ENCODE results near the gene LRRC18. TPM values are rescaled to one million over a fixed set of nuclear protein-coding genes. Genes with fewer than 3 reads are reported as not detected.

Gene LRRC18
- total and polyA plus RNA-seq, 10 of the 15 experiments (the other 5 are each of a cell fraction or from before 2014, with no cell fraction given) = 0.16 to 0.47 (median 0.24) TPM; not detected in 6

- Histone ChIP-seq H3K9me3 (replicated peaks; ENCODE audit: control insufficient read depth, insufficient read depth, low read length) (no peaks in the 10 kb centered on the region), H3K9ac (ENCODE audit: control insufficient read depth, insufficient read depth, low read length) (no peak overlapping the region), H2AFZ (ENCODE audit: control insufficient read depth, low read depth, low read length) (no peak overlapping the region), H4K20me1 (ENCODE audit: control insufficient read depth, insufficient read depth) (no peaks in the 10 kb centered on the region), H3K4me3 (no peak overlapping the region), H3K27me3 (replicated peaks in 1 of 2; ENCODE audit: control insufficient read depth in 2 of 2, insufficient read depth in 2 of 2, low read length in 1 of 2) (no peaks in the 10 kb centered on the region), H3K4me1 (ENCODE audit: control insufficient read depth, insufficient read depth, low read length) (no peaks in the 10 kb centered on the region), H3K4me2 (ENCODE audit: control insufficient read depth, insufficient read depth) (no peak overlapping the region), H3K36me3 (ENCODE audit: control insufficient read depth in 2 of 2, insufficient read depth in 2 of 2, low read length in 1 of 2) (peaks cover 3 to 5% of the 10 kb centered on the region in 2 experiments), H3K27ac (ENCODE audit: control insufficient read depth, insufficient read depth) (no peak overlapping the region), H3K79me2 (ENCODE audit: control insufficient read depth, insufficient read depth, low read length) (no peaks in the 10 kb centered on the region)
- no TSS peak for BruUV-seq (replicated peaks)
- no peak for FAIRE-seq
- 72% methylated on average over 3 of the region's 3 CpGs for WGBS (ENCODE audit: insufficient coverage, insufficient replicate concordance, low lambda C conversion rate, missing lambda C conversion rate)
- no peak for DNase-seq (ENCODE audit: low read depth, low spot score)
- CTCF ChIA-PET = interaction anchor here (0.7 kb wide), 1 partner anchor 13 kb away, joined by 4 read pairs; no protein-coding TSS in a partner anchor
- POLR2A ChIA-PET = no interaction called here
- no peak for TF ChIP-seq SIX5 (IDR thresholded peaks at IDR 0.05; ENCODE audit: low read depth, low read length, severe bottlenecking)
- TF ChIP-seq RELB (IDR thresholded peaks at IDR 0.05; ENCODE audit: low read depth) = no peak
- TF ChIP-seq BHLHE40 (IDR thresholded peaks at IDR 0.05; ENCODE audit: borderline replicate concordance in 1 of 2, low read depth in 2 of 2, low read length in 1 of 2) = no peak
- no peak for TF ChIP-seq KAT2A (conservative IDR thresholded peaks at IDR 0.05; ENCODE audit: control insufficient read depth, low read depth, low read length)
- no peak for TF ChIP-seq CHD4 (IDR thresholded peaks at IDR 0.05)
- ATAC-seq = no peak
- intact Hi-C loops (cut with micrococcal nuclease; ENCODE audit: unreplicated experiment) = no loop called here
- RAD21 ChIA-PET (ENCODE audit: unreplicated experiment) = no interaction called here
- in situ Hi-C loops (cut with MboI) = no loop called here
- SMC1A ChIA-PET (ENCODE audit: uncharacterized antibody, unreplicated experiment) = interaction anchor here (0.6 kb wide), 1 partner anchor 263 kb away, joined by 3 read pairs; no protein-coding TSS in a partner anchor
Measured at GRCh38 chr10:48923748-48924147, 15.9 kb downstream of the LRRC18 start.

GRCh38 chr10:48913674-48914073 lies 26.0 kb downstream of the LRRC18 start:
- no peaks in the 10 kb centered on the region for H3K27me3 ChIP-seq (replicated peaks in 1 of 2; ENCODE audit: control insufficient read depth in 2 of 2, insufficient read depth in 2 of 2, low read length in 1 of 2)
- no peak for ATAC-seq
- ChIA-PET SMC1A (ENCODE audit: uncharacterized antibody, unreplicated experiment) (no interaction called here), CTCF (no interaction called here), POLR2A (no interaction called here), RAD21 (ENCODE audit: unreplicated experiment) (interaction anchor here (0.5 kb wide), 1 partner anchor 138 kb away, joined by 3 read pairs; no protein-coding TSS in a partner anchor)
- no peak overlapping the region for H2AFZ ChIP-seq (ENCODE audit: control insufficient read depth, low read depth, low read length)
- BruUV-seq (replicated peaks) = no TSS peak
- intact Hi-C loops (cut with micrococcal nuclease; ENCODE audit: unreplicated experiment) (loop anchor here (2.0 kb wide), 1 partner anchor 255 kb away; no protein-coding TSS in a partner anchor), in situ Hi-C loops (cut with MboI) (no loop called here)
- peaks cover 10 to 27% of the 10 kb centered on the region in 2 experiments for H3K36me3 ChIP-seq (ENCODE audit: control insufficient read depth in 2 of 2, insufficient read depth in 2 of 2, low read length in 1 of 2)
- H3K4me1 ChIP-seq (ENCODE audit: control insufficient read depth, insufficient read depth, low read length) = no peaks in the 10 kb centered on the region
- H4K20me1 ChIP-seq (ENCODE audit: control insufficient read depth, insufficient read depth) = no peaks in the 10 kb centered on the region
- no peak overlapping the region for H3K4me2 ChIP-seq (ENCODE audit: control insufficient read depth, insufficient read depth)
- H3K9me3 ChIP-seq (replicated peaks; ENCODE audit: control insufficient read depth, insufficient read depth, low read length) = no peaks in the 10 kb centered on the region
- H3K79me2 ChIP-seq (ENCODE audit: control insufficient read depth, insufficient read depth, low read length) = no peaks in the 10 kb centered on the region
- H3K27ac ChIP-seq (ENCODE audit: control insufficient read depth, insufficient read depth) = no peak overlapping the region
- no peak for DNase-seq (ENCODE audit: low read depth, low spot score)
- H3K4me3 ChIP-seq = no peak overlapping the region
- FAIRE-seq = no peak
- 96% methylated on average over 14 of the region's 14 CpGs for WGBS (ENCODE audit: insufficient coverage, insufficient replicate concordance, low lambda C conversion rate, missing lambda C conversion rate)
- no peak overlapping the region for H3K9ac ChIP-seq (ENCODE audit: control insufficient read depth, insufficient read depth, low read length)
- TF ChIP-seq EP300 (IDR thresholded peaks at IDR 0.05; ENCODE audit: borderline replicate concordance in 1 of 2, control insufficient read depth in 1 of 2, low read depth in 2 of 2, low read length in 2 of 2) (no peak), RELA (IDR thresholded peaks at IDR 0.05; ENCODE audit: borderline replicate concordance, partially characterized antibody) (no peak), NBN (IDR thresholded peaks at IDR 0.05) (no peak), ATF2 (IDR thresholded peaks at IDR 0.05; ENCODE audit: low read length) (no peak), SP1 (IDR thresholded peaks at IDR 0.05; ENCODE audit: low read depth, low read length) (no peak), KLF5 (IDR thresholded peaks at IDR 0.05; ENCODE audit: partially characterized antibody) (no peak), SREBF1 (IDR thresholded peaks at IDR 0.05; ENCODE audit: low read length) (no peak)
